ENCODE results near the gene TXNIP.

The TXNIP gene

GRCh38 chr1:145983960-145984830, 12.2 kb downstream of the TXNIP start:
- no peak for DNase-seq

- no peak for DNase-seq
Measured at GRCh38 chr1:145983206-145983675, 13.1 kb downstream of the TXNIP start.

- DNase-seq: no peak
Measured at GRCh38 chr1:145982010-145982723, 14.2 kb downstream of the TXNIP start.

- DNase-seq: no peak
Measured at GRCh38 chr1:145980457-145980994, 15.9 kb downstream of the TXNIP start.

GRCh38 chr1:145979746-145980456, 16.5 kb downstream of the TXNIP start:
- peak; percentile 21 for DNase-seq

- peak; percentile 96 for DNase-seq
Measured at GRCh38 chr1:145978854-145979745, 17.3 kb downstream of the TXNIP start.

GRCh38 chr1:145978471-145978853, 17.9 kb downstream of the TXNIP start:
- no peak for DNase-seq

- peak; percentile 84 for DNase-seq
Measured at GRCh38 chr1:145977486-145978470, 18.6 kb downstream of the TXNIP start.

GRCh38 chr1:145977016-145977415, 19.4 kb downstream of the TXNIP start:
- DNase-seq: no peak

- no peak for DNase-seq
Measured at GRCh38 chr1:145975216-145975615, 21.2 kb downstream of the TXNIP start.

- DNase-seq: no peak
Measured at GRCh38 chr1:145974721-145975120, 21.7 kb downstream of the TXNIP start.

- no peak for DNase-seq
Measured at GRCh38 chr1:145972580-145972979, 23.8 kb downstream of the TXNIP start.

GRCh38 chr1:145967288-145967687, 29.1 kb downstream of the TXNIP start:
- no peak for DNase-seq

GRCh38 chr1:145965119-145965744, 31.1 kb downstream of the TXNIP start:
- DNase-seq: no peak

GRCh38 chr1:145964328-145965118, 31.9 kb downstream of the TXNIP start, which contains the start of the genes ANKRD34A and POLR3GL:
Gene ANKRD34A, minus strand, starts transcription at chr1:145964575. Its CDS starts 2,816 bp downstream, at chr1:145961759.
Gene POLR3GL, plus strand, starts transcription at chr1:145964690. Its CDS starts 10,176 bp downstream, at chr1:145974866.
- peak; percentile 88 for DNase-seq

GRCh38 chr1:145963265-145964019, 32.9 kb downstream of the TXNIP start:
- peak; percentile 20 for DNase-seq

GRCh38 chr1:145962157-145963102, 33.9 kb downstream of the TXNIP start:
- peak; percentile 40 for DNase-seq

Measured in NCI-H2227 treated with DMSO at 0.1 percent for 48 hours (cell line).